BLaER1 treated with 17β-estradiol and CSF1 and Interleukin-3, amounts not matched to agents 10 nM and 100 nM (cell line): ENCODE results near the gene GCLM.
"Not testable (repeated sequence)": the region's sequence is repeated elsewhere in the genome, so short reads cannot be mapped to it uniquely, and the experiment has no call there.

Experiments
- H3K27ac ChIP-seq, 11 experiments: shearing (Covaris generic); formaldehyde crosslinking; 2 replicates each; pipeline ENCODE4 v1.8.1; 2022
- H3K27me3 ChIP-seq, 11 experiments: shearing (Covaris generic); formaldehyde crosslinking; 2 replicates each; pipeline ENCODE4 v1.8.1; 2022
- H3K36me3 ChIP-seq, 11 experiments: shearing (Covaris generic); formaldehyde crosslinking; 2 replicates each; pipeline ENCODE4 v1.8.1; 2022
- H3K4me1 ChIP-seq, 10 experiments: shearing (Covaris generic); formaldehyde crosslinking; 2 replicates each; pipeline ENCODE4 v1.8.1; 2022
- H3K4me2 ChIP-seq, 11 experiments: shearing (Covaris generic); formaldehyde crosslinking; 2 replicates each; pipeline ENCODE4 v1.8.1; 2022
- H3K4me3 ChIP-seq, 10 experiments: shearing (Covaris generic); formaldehyde crosslinking; 2 replicates each; pipeline ENCODE4 v1.8.1; 2022
- H3K9ac ChIP-seq, 11 experiments: shearing (Covaris generic); formaldehyde crosslinking; 2 replicates each; pipeline ENCODE4 v1.8.1; 2022
- H3K9me3 ChIP-seq, 11 experiments: shearing (Covaris generic); formaldehyde crosslinking; replicated peaks in 1 of 11; 2 replicates each; pipeline ENCODE4 v1.8.1; 2022
- H4K20me1 ChIP-seq, 11 experiments: shearing (Covaris generic); formaldehyde crosslinking; 2 replicates each; pipeline ENCODE4 v1.8.1; 2022
- Cebpa-rat ChIP-seq, 11 experiments: shearing (Covaris generic); IDR thresholded peaks; 2 replicates each; pipeline ENCODE4 v1.8.1; 2022

The GCLM gene

GRCh38 chr1:93919780-93920179, 10.6 kb upstream of the GCLM start:
- no peaks in the 10 kb centered on the region for H3K27me3 ChIP-seq
- H3K4me2 ChIP-seq, result no peak overlapping the region
- H3K4me3 ChIP-seq, result no peak overlapping the region
- no peaks in the 10 kb centered on the region for H3K4me1 ChIP-seq
- H3K9ac ChIP-seq, result no peak overlapping the region
- no peak overlapping the region for H3K27ac ChIP-seq
- no peaks in the 10 kb centered on the region for H3K36me3 ChIP-seq
- no peaks in the 10 kb centered on the region for H4K20me1 ChIP-seq
- H3K9me3 ChIP-seq, result peaks cover 0 to 10% (median 0%) of the 10 kb centered on the region in 11 experiments; a peak in 2 of 22 replicates
- no peak for TF ChIP-seq Cebpa-rat (IDR thresholded peaks at IDR 0.05)

- Histone ChIP-seq H3K4me1 (no peaks in the 10 kb centered on the region), H3K9me3 (peaks cover 0 to 10% (median 0%) of the 10 kb centered on the region in 11 experiments; a peak in 2 of 22 replicates), H3K27me3 (no peaks in the 10 kb centered on the region), H3K36me3 (no peaks in the 10 kb centered on the region), H3K4me2 (no peak overlapping the region), H3K27ac (no peak overlapping the region), H3K9ac (no peak overlapping the region), H4K20me1 (no peaks in the 10 kb centered on the region), H3K4me3 (no peak overlapping the region)
- no peak for TF ChIP-seq Cebpa-rat (IDR thresholded peaks at IDR 0.05)
Observed at GRCh38 chr1:93917302-93917701, 8.1 kb upstream of the GCLM start.

- H3K4me3 ChIP-seq, H3K36me3 ChIP-seq, H3K4me2 ChIP-seq, H3K9me3 ChIP-seq, H3K9ac ChIP-seq, H3K27ac ChIP-seq, H3K27me3 ChIP-seq: not testable (repeated sequence)
- H3K4me1 ChIP-seq, result peaks cover 16 to 31% (median 22%) of the 10 kb centered on the region in 10 experiments
- H4K20me1 ChIP-seq, result peaks cover 0 to 30% (median 6%) of the 10 kb centered on the region in 11 experiments; a peak in 9 of 22 replicates
Observed at GRCh38 chr1:93910880-93911279, 1.6 kb upstream of the GCLM start.

GRCh38 chr1:93910305-93910704, 1.1 kb upstream of the GCLM start:
- Histone ChIP-seq H3K27me3 (no peaks in the 10 kb centered on the region), H3K4me3 (peak overlapping the region in 9 of 10 experiments; percentile 73 to 96 (median 89); a peak in 15 of 20 replicates), H3K9ac (peak overlapping the region in 5 of 11 experiments; percentile 84 to 92 (median 88); a peak in 11 of 22 replicates)

GRCh38 chr1:93908394-93909145, 660 bp downstream of the GCLM start:
- Histone ChIP-seq H3K27me3 (no peaks in the 10 kb centered on the region), H4K20me1 (peaks cover 0 to 53% (median 6%) of the 10 kb centered on the region in 11 experiments; a peak in 9 of 22 replicates), H3K27ac (peak overlapping the region; percentile 73 to 96 (median 89)), H3K4me2 (peak overlapping the region; percentile 84 to 97 (median 91)), H3K4me3 (peak overlapping the region; percentile 73 to 96 (median 90)), H3K36me3 (peaks cover 0 to 3% (median 0%) of the 10 kb centered on the region in 11 experiments; a peak in 3 of 22 replicates), H3K4me1 (peaks cover 34 to 53% (median 44%) of the 10 kb centered on the region in 10 experiments), H3K9ac (peak overlapping the region; percentile 84 to 97 (median 91)), H3K9me3 (peaks cover 0 to 6% (median 0%) of the 10 kb centered on the region in 11 experiments; a peak in 3 of 22 replicates)
- no peak for TF ChIP-seq Cebpa-rat (IDR thresholded peaks at IDR 0.05)

More at GRCh38 chr1:93910305-93910704, 1.1 kb upstream of the GCLM start:
- Histone ChIP-seq H3K4me1 (peaks cover 17 to 37% (median 27%) of the 10 kb centered on the region in 10 experiments), H4K20me1 (peaks cover 0 to 36% (median 6%) of the 10 kb centered on the region in 11 experiments; a peak in 9 of 22 replicates), H3K27ac (peak overlapping the region in 3 of 11 experiments; percentile 87 to 96 (median 91); a peak in 2 of 22 replicates), H3K4me2 (peak overlapping the region; percentile 7 to 97 (median 91); a peak in 19 of 22 replicates), H3K36me3 (no peaks in the 10 kb centered on the region), H3K9me3 (peaks cover 0 to 6% (median 0%) of the 10 kb centered on the region in 11 experiments; a peak in 3 of 22 replicates)
- no peak for TF ChIP-seq Cebpa-rat (IDR thresholded peaks at IDR 0.05)

GRCh38 chr1:93907718-93908117, 1.5 kb downstream of the GCLM start:
- Histone ChIP-seq H3K9me3 (peaks cover 0 to 6% (median 0%) of the 10 kb centered on the region in 11 experiments; a peak in 3 of 22 replicates), H3K36me3 (peaks cover 0 to 9% (median 0%) of the 10 kb centered on the region in 11 experiments; a peak in 4 of 22 replicates), H3K4me2 (peak overlapping the region; percentile 84 to 97 (median 91)), H3K4me3 (peak overlapping the region; percentile 73 to 96 (median 90); a peak in 18 of 20 replicates), H3K27ac (peak overlapping the region in 2 of 11 experiments; percentile 87 to 96; a peak in 2 of 22 replicates), H4K20me1 (peaks cover 0 to 61% (median 6%) of the 10 kb centered on the region in 11 experiments; a peak in 9 of 22 replicates), H3K9ac (peak overlapping the region; percentile 21 to 97 (median 91); a peak in 15 of 22 replicates), H3K27me3 (no peaks in the 10 kb centered on the region), H3K4me1 (peaks cover 34 to 57% (median 47%) of the 10 kb centered on the region in 10 experiments)
- TF ChIP-seq Cebpa-rat (IDR thresholded peaks at IDR 0.05), result no peak

- Histone ChIP-seq H3K9ac (0 out of 22 replicates have a peak overlapping the region, but pooled peaks of 1 of the 11 experiments have one; percentile 96), H3K4me3 (peak overlapping the region in 1 of 10 experiments; percentile 91; a peak in 1 of 20 replicates), H3K36me3 (peaks cover 0 to 21% (median 0%) of the 10 kb centered on the region in 11 experiments; a peak in 8 of 22 replicates), H3K27ac (no peak overlapping the region), H3K4me1 (peaks cover 34 to 57% (median 47%) of the 10 kb centered on the region in 10 experiments), H3K4me2 (peak overlapping the region in 10 of 11 experiments; percentile 85 to 97 (median 91); a peak in 15 of 22 replicates), H4K20me1 (peaks cover 0 to 74% (median 6%) of the 10 kb centered on the region in 11 experiments; a peak in 9 of 22 replicates), H3K27me3 (no peaks in the 10 kb centered on the region), H3K9me3 (peaks cover 0 to 6% (median 0%) of the 10 kb centered on the region in 11 experiments; a peak in 3 of 22 replicates)
- TF ChIP-seq Cebpa-rat (IDR thresholded peaks at IDR 0.05), result no peak
Observed at GRCh38 chr1:93906480-93906879, 2.8 kb downstream of the GCLM start.

- peaks cover 34 to 57% (median 47%) of the 10 kb centered on the region in 10 experiments for H3K4me1 ChIP-seq
- no peak overlapping the region for H3K9ac ChIP-seq
- H3K36me3 ChIP-seq, result peaks cover 5 to 29% (median 7%) of the 10 kb centered on the region in 11 experiments
- H3K9me3 ChIP-seq, result peaks cover 0 to 1% (median 0%) of the 10 kb centered on the region in 11 experiments; a peak in 3 of 22 replicates
- H4K20me1 ChIP-seq, result peaks cover 0 to 81% (median 6%) of the 10 kb centered on the region in 11 experiments; a peak in 9 of 22 replicates
- TF ChIP-seq Cebpa-rat (IDR thresholded peaks at IDR 0.05), result no peak
- H3K27me3 ChIP-seq, result no peaks in the 10 kb centered on the region
- peak overlapping the region in 5 of 11 experiments; percentile 15 to 93 (median 84); a peak in 6 of 22 replicates for H3K4me2 ChIP-seq
- H3K27ac ChIP-seq, result no peak overlapping the region
- H3K4me3 ChIP-seq, result no peak overlapping the region
Observed at GRCh38 chr1:93905734-93906133, 3.5 kb downstream of the GCLM start.
